GM18498 (cell line): ENCODE data around the gene PRTG.
"Not testable (repeated sequence)": the region's sequence is repeated elsewhere in the genome, so short reads cannot be mapped to it uniquely, and the experiment has no call there.

ENCODE experiments used
- ATAC-seq: cut with Tn5 transposase; IDR thresholded peaks from one replicate; pipeline ENCODE4 v1.9.1; 2021; ENCODE audit warnings: mild to moderate bottlenecking, moderate library complexity; ENCODE audit not compliant: unreplicated experiment

PRTG gene

GRCh38 chr15:55707518-55707917, 35.4 kb downstream of the PRTG start:
- ATAC-seq, result no peak

DNA sequence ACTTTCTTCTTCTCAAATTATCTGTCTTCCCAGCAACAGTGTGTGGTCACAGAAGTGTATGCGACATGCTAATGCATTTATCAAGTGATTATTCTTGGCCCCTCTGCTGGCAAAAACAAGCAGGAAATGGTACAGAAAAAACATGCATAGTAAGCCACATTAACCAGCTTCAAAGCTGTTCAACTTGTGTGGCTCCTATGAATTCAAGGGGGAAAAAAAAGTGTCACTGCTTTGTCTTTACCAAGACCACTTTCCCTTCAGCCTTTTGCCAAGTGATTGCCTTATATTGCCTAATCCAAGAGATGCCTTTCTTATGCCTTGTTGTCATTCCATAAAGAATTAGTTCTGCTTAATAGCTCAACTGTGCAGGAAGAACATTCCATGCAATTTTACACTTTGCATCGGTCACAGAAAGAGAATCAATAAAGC, 39.1 kb downstream of the PRTG start:
- ATAC-seq, result no peak

GRCh38 chr15:55700876-55701275, 42.1 kb downstream of the PRTG start:
- ATAC-seq, result no peak

DNA sequence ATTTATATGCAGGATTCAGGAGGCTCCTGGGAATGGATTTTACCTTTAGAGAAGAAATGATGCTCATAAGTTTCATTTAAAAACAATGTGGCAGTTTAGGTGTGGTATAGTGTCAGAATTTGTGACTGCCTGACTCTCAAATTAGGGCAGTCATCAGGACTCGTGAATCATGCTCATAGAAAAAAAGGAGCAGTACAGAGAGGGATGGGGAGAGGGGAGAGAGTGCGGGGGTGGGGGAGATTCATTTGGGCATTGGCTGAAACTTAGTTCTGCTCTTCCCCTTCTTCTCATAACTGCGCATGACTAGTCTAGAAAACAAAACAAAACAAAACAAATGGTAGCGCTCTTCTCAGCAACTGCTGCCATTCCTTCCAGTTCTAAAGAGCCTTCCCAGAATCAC, 44.3 kb downstream of the PRTG start:
- ATAC-seq, result no peak

GRCh38 chr15:55696221-55696620, 46.7 kb downstream of the PRTG start:
- no peak for ATAC-seq

DNA sequence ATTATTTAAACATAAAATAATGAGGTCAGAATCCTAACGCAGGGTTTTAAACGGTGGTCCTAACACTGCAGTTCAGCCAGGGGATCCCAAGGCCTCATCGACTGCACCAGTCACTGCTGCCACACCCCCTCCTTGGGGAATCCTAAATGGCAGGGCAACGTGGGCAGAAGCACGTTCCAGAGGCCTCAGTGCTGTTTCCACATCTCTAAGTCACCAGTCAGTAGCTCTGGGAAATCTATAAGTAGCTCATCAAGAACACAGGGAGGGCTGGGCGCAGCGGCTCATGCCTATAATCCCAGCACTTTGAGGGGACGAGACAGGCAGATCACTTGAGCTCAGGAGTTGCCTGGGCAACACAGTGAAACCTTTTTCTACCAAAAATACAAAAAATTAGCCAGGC, 47.5 kb downstream of the PRTG start:
- ATAC-seq, result no peak

DNA sequence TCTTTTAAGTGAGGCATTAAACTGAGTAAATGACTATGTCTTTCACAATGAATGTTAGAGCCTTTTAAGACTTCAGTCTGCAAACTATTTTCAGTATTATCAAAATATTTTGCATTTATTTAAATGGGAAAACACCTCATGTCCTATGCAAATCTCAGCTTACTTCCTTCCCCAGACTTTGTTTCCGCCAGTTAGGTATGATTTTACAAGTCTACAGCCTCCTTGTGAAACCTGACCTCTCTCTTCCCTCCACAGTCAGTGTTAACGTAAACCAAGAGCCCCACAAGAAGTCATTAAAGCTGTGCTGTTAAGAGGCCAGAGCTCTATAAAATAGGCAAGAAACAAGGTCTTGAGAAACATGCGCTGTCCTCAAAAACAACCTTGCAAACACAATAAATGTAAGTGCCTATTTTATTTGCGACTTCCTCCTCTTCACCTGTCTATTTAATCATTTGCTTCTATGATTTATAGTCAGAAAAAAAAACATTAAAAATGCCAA, 48.3 kb downstream of the PRTG start:
- ATAC-seq, result peak; percentile 94

DNA sequence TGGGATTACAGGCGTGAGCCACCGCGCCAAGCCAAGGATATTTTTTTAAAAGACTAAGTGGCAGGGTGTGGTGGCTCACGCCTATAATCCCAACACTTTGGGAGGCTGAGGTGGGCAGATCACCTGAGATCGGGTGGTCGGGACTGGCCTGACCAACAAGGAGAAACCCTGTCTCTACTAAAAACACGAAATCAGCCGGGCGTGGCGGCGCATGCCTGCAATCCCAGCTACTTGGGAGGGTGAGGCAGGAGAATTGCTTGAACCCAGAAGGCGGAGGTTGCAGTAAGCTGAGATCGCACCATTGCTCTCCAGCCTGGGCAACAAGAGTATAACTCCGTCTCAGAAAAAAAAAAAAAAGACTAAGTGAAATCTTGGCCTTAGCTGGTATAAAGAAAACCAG, 49.8 kb downstream of the PRTG start:
- ATAC-seq, result not testable (repeated sequence)

DNA sequence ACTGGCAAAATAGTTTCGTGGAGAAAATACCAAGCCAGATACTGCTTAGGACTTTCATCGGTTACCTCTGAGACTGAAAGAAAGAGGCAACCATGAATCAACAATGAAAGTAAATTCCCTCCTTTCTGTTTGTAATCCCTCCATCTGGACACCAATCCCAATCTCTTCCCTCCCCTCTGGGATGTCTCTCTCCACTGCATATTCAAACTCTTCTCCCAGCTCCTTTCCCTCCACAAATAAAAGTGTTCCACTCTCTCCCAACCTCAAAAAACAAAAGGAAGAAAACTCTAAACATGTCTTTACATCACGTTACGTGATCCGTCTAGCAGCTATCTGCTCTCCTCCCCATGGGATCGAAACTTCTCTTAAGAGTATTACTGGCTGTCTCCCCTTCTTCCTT, 55.2 kb downstream of the PRTG start:
- ATAC-seq, result no peak

GRCh38 chr15:55685286-55685685, 57.7 kb downstream of the PRTG start:
- peak; percentile 79 for ATAC-seq

GRCh38 chr15:55683376-55683775, 59.6 kb downstream of the PRTG start:
- ATAC-seq, result no peak

- peak; percentile 67 for ATAC-seq
These were observed 61.3 kb downstream of the PRTG start for GRCh38 chr15:55681631-55682030.

- ATAC-seq, result no peak
These were observed 66.4 kb downstream of the PRTG start for GRCh38 chr15:55676507-55676906.

- ATAC-seq, result no peak
These were observed 69.7 kb downstream of the PRTG start for GRCh38 chr15:55673287-55673686.

- no peak for ATAC-seq
These were observed 73.7 kb downstream of the PRTG start for GRCh38 chr15:55669270-55669669.

DNA sequence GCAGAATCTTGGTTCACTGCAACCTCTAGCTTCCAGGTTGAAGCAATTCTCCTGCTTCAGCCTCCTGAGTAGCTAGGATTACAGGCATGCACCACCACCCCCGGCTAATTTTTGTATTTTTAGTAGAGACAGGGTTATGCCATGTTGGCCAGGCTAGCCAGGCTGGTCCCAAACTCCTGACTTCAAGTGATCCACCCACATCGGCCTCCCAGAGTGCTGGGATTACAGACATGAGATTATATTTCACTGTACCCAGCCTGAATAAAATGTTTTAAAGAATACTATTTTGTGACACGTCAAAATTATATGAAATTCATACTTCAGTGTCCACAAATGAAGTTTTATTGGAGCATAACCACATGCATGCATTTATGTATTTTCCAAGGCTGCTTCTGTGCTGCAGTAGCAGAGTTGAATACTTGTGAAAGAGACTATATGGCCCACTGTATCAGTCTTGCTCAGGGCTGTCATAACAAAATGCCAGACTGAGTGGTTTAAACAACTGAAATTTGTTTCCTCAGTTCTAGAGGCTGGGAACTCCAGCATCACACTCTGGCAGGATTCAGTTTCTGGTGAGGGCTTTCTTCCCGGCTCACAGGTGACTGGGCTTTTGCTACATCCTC, 77.2 kb downstream of the PRTG start:
- ATAC-seq, result no peak

GRCh38 chr15:55661428-55661827, 81.5 kb downstream of the PRTG start:
- ATAC-seq, result no peak

DNA sequence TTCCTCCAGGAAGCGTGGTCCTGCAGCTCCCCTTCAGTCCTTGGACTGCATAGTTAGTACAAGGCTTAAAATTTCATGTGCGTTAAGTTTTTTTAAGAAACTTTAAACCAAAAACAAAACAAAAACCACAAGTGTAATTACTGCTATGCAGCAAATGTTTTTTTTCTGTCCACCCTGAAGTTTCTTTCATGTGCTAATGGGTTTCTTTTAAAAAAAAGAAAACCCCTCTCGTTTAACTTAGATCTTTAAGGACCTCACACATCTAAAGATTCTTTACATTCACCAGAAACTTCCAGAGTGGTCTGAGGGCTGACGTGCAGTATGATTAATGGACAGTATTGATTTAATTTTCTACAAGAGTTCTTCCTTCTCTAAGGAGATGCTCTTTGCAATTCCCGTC, 82.8 kb downstream of the PRTG start:
- no peak for ATAC-seq

DNA sequence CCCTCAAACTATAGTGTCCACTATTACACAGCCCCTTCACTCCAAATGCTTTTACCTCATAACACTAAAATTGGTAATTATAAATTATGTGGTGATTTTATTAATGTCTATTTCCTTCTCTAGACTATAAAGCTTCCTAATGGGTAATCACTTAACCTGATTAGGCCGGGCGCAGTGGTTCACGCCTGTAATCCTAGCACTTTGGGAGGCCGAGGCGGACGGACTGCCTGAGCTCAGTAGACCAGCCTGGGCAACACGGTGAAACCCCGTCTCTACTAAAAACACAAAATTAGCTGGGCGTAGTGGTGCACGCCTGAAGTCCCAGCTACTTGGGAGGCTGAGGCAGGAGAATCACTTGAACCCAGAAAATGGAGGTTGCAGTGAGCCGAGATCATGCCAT, 83.5 kb downstream of the PRTG start:
- no peak for ATAC-seq

DNA sequence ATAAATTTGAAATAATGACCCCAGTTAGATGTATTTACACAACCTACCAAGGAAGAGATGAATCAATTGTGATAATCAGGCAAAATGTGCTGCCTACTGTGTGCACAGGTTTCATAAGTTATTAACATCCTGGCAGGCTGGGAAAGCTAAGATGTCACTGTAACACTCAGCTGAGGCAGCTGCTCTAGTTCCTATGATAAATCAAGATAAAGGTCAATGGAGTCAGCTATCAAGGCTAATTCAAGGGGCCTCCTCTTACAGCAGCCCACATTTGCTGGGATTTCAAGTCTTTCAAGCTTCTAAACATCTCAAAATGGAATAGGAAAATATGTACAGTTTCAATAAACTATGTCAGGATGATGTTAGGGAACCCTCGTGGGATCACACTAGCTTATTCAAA, 84.1 kb downstream of the PRTG start:
- no peak for ATAC-seq

GRCh38 chr15:55654561-55655031, 88.4 kb downstream of the PRTG start:
- no peak for ATAC-seq

- ATAC-seq, result no peak
These were observed 90.0 kb downstream of the PRTG start for GRCh38 chr15:55652909-55653495.

GRCh38 chr15:55652359-55652758, 90.6 kb downstream of the PRTG start:
- ATAC-seq, result no peak
